ENCODE results near the gene IFT22. TPM values are rescaled to one million over a fixed set of nuclear protein-coding genes. Genes with fewer than 3 reads are reported as not detected.

Gene IFT22
- 24.2 and 32.4 TPM in 2 replicates for total RNA-seq

DNA sequence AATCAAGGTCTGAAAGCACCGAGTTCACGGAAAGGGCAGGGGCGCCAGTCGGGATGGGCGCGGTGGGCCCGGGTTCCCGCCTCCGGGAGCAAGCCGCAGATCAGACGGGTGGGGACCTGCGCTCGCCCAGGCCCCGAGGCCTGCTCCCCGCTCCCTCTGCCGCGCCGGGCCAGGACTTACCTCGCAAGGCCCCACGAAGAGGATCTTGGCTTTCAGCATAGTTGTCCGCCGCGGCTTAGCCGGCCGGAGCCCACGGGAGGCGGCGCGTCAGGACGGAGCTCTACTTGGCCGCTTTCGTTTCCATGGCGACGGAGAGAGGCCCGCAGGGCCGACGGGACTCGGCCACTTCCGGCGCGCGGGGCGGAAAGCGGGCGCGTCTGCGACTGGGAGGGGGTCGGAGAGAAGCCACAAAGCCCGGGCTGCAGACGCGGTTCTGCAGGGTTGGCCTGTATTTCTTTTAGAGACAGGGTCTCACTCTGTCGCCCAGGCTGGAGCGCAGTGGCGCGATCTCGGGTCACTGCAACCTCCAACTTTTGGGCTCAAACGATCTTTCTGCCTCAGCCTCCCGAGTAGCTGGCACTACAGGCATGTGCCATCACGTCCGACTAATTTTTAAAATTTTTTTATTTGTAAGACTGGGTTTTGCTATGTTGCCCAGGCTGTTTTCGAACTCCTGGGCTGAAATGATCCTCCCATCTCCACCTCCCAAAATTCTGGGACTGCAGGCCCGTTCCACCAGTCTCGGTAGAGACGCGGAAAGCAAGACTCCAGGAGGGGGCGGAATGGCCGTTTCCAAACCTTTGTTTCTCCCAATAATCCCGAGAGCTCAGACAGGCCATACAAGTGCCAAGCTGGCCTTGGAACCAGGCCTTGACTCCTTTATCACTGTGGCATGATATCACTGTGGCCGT lies at the start of gene IFT22:
Gene IFT22 (minus strand): TSS at position 322 of the 911 bp plus-strand sequence. CDS start 103 bp downstream, at position 219.

DNA sequence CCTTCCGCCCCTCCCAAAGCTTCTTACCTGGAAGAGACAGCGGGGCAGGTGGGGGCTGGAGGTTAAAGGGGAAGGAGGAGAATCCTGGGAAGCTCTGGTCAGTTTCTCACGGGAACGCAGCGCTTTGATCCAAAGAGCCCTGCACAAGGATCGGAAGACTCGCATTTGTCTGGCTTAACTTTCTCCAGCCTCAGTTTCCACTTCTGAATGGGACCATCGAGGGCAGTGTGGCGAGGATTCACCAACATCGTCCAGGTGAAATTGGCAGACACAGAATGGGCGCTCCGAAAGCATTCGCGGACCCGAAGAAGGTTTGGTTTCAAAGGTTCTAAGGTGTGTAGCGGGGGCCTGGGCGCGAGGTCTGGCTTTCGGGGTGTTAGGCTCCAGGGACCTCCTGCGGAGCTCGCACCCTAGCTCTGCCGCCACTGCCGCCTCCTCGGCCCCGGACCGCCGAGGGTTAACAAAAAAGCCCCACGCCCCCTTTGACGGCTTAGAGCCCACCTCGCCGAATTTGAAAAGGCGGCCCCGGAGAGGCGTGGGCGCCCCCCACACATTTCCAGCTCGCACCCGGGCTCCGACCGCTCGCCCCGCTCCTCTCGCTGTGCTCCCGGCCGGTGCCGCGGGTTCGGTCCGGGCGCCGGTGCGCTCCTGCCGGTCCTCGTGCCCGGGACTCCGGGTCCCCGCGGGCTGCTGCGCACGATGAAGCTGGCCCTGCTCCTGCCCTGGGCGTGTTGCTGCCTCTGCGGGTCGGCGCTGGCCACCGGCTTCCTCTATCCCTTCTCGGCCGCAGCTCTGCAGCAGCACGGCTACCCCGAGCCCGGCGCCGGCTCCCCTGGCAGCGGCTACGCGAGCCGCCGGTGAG lies 41.0 kb upstream of the IFT22 start, which contains the start of gene COL26A1:
Gene COL26A1 (plus strand): TSS at position 542 of the 862 bp plus-strand sequence. CDS start 158 bp downstream, at position 700.

Small RNA genes within 50 kb of the gene (small RNA-seq; reads per million reads assigned to genes)
- not detected for gene RNU6-1104P (ENCODE audit: low replicate concordance)

Other genes starting within 250 kb of the IFT22 start
- 12.9 and 18.8 TPM in 2 replicates for gene TRIM56, start 236.3 kb downstream of the IFT22 start, total RNA-seq
- gene SERPINE1, start 194.7 kb downstream of the IFT22 start, total RNA-seq = 1,212 and 2,489 TPM in 2 replicates
- 100 and 148 TPM in 2 replicates for gene AP1S1, start 167.3 kb downstream of the IFT22 start, total RNA-seq
- not detected in 2 replicates for gene VGF, start 156.2 kb downstream of the IFT22 start, total RNA-seq
- gene NAT16, start 141.5 kb downstream of the IFT22 start, total RNA-seq = not detected in 2 replicates
- not detected in 2 replicates for gene MOGAT3, start 120.8 kb downstream of the IFT22 start, total RNA-seq
- gene PLOD3, start 104.2 kb downstream of the IFT22 start, total RNA-seq = 101 and 108 TPM in 2 replicates
- gene ZNHIT1, start 103.6 kb downstream of the IFT22 start, total RNA-seq = 70.2 and 76.6 TPM in 2 replicates
- 3.6 and 5.9 TPM in 2 replicates for gene CLDN15, start 84.0 kb downstream of the IFT22 start, total RNA-seq
- 97.4 and 164 TPM in 2 replicates for gene FIS1, start 76.7 kb downstream of the IFT22 start, total RNA-seq
- gene COL26A1, start 41.1 kb upstream of the IFT22 start, total RNA-seq = not detected in 2 replicates

All from placental pericyte (primary cell).